ENCODE data around the gene GPC4.
"Not testable (repeated sequence)": the region's sequence is repeated elsewhere in the genome, so short reads cannot be mapped to it uniquely, and the experiment has no call there.

The GPC4 gene

DNA sequence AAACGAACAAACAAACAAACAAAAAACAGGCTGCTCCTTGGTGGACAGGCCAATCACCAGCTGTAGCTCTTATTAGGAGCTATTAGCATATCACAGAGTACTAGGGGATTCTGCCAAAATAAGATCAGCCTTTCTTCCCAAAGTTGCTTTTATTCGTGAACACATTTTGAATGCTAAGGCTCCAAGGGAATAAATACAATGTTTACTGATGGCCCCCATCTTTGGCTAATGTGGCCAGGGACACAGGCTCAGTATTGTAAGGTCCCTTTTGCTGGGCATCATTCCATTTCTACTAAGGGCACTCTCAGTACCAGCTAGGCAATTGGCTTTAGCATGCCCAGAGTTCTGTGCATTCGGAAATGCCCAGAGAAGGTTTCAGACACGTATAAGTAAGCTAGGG, 84.3 kb downstream of the GPC4 start:
- FAIRE-seq (no peak), DNase-seq (ENCODE audit: insufficient read length, low spot score) (no peak)
- no peak for TF ChIP-seq CTCF (IDR thresholded peaks at IDR 0.05; ENCODE audit: insufficient read depth, missing control alignments)

- DNase-seq (ENCODE audit: insufficient read length, low spot score), result no peak
- TF ChIP-seq CTCF (IDR thresholded peaks at IDR 0.05; ENCODE audit: insufficient read depth, missing control alignments), result no peak
- FAIRE-seq, result no peak
Measured at GRCh38 chrX:133325422-133325821, 89.9 kb downstream of the GPC4 start.

GRCh38 chrX:133323431-133323830, 91.9 kb downstream of the GPC4 start:
- no peak for TF ChIP-seq CTCF (IDR thresholded peaks at IDR 0.05; ENCODE audit: insufficient read depth, missing control alignments)
- DNase-seq (ENCODE audit: insufficient read length, low spot score) (no peak), FAIRE-seq (no peak)

DNA sequence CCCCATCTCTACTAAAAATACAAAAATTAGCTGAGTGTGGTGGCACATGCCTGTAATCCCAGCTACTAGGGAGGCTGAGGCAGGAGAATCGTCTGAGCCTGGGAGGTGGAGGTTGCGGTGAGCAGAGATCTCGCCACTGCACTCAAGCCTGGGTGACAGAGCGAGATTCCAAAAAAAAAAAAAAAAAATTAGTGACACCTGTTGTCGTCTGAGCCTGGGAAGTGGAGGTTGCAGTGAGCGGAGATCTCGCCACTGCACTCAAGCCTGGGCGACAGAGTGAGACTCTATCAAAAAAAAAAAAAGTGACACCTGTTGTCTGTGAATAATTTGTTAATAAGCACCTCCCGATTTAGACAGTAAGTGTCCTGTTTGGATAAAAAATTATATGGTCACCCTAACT, 93.0 kb downstream of the GPC4 start:
- DNase-seq (ENCODE audit: insufficient read length, low spot score); FAIRE-seq: not testable (repeated sequence)

DNA sequence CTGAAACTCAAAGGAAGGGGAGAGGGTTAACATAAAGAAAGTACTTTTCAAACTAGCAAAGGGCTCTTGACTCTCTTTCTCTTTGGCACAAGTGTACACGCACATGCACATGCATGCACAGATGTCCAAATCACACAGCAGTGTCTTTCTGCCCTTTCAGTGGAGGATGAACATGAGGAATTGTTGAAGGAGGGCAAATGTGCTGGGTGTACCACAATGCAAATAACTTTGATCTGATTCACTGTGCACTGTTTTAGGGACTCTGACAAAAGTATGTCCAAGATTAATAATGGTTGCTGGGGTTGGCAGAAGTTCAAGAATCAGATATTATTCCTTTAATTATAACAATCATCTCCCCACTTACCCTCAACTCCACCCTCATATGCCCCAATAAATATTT, 93.8 kb downstream of the GPC4 start:
- DNase-seq (ENCODE audit: insufficient read length, low spot score) (no peak), FAIRE-seq (no peak)
- TF ChIP-seq CTCF (IDR thresholded peaks at IDR 0.05; ENCODE audit: insufficient read depth, missing control alignments), result no peak

DNA sequence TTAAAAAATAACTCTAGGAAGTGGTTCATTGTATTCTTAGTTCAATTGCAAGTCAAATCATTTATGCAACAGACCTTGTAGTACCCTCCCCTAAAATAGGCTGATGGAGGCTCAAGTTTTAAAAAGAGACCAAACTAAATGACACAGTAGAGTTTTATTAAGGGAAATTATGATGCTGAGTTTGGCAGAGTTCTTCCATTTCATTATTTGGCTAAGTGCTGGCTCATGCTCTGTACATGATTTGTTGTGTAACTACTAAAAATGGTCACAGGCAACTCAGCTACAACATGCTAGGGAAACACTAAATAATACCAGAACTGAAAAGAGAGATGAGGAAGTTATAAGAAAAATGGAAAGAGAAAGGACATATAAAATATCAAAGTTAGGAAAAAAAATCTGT, 101.0 kb downstream of the GPC4 start:
- no peak for FAIRE-seq
- no peak for TF ChIP-seq CTCF (IDR thresholded peaks at IDR 0.05; ENCODE audit: insufficient read depth, missing control alignments)

DNA sequence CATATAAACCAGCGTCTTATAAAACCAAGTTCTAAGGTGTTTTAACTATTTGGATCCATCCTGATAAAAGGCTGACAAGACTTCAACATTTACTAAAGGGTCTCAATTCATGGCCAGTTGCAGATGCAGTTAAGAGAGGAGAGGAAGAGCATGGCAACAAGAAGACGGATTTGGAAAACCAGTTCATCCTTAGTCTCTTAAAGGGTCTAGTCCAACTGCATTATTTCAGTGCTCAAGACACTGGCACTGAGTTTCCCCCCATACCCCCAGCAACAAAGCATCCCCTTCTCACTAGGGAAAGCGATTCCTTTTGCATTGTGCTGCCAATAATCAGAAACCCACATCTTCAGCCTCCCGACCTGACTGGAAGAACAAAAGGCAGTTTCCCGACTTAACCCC, 106.8 kb downstream of the GPC4 start:
- DNase-seq (ENCODE audit: insufficient read length, low spot score) (no peak), FAIRE-seq (no peak)
- no peak for TF ChIP-seq CTCF (IDR thresholded peaks at IDR 0.05; ENCODE audit: insufficient read depth, missing control alignments)

More for the DNA sequence above, 101.0 kb downstream of the GPC4 start:
- no peak for DNase-seq (ENCODE audit: insufficient read length, low spot score)

Data from D721Med (cell line).